NCI-H187 treated with DMSO at 0.1 percent for 48 hours (cell line): ENCODE measurements around the gene GSG1L.
"Not testable (repeated sequence)": the region's sequence is repeated elsewhere in the genome, so short reads cannot be mapped to it uniquely, and the experiment has no call there.

Experiments
- DNase-seq: peaks from one replicate; lab custom pipeline; 2025; lab: John Stamatoyannopoulos, UW

The GSG1L gene

GRCh38 chr16:27899736-27900135 lies 163.8 kb downstream of the GSG1L start:
- DNase-seq = no peak

GRCh38 chr16:27894386-27894785 lies 169.1 kb downstream of the GSG1L start:
- DNase-seq = no peak

GRCh38 chr16:27892879-27893278 lies 170.6 kb downstream of the GSG1L start:
- no peak for DNase-seq

- no peak for DNase-seq
These were observed 172.6 kb downstream of the GSG1L start for GRCh38 chr16:27890866-27891265.

DNA sequence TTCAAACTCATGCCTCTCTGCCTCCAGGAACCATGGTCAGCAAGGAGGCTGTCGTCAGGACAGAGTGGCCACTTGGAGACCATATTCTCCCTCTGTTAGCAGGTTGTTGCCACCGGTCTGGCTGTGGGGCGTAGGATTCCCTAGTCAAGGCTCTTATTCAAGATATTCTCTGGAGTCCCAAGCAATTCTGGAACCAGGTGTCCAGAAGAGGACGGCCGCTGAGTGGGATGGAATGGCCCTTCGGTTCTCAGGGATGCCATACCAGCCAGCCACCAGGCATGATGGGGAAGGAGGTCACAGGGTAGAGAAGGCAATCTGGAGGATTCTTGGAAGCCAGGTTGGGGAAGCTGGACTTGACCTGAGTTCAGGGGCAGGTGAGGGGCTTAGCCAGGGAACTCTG lies 173.5 kb downstream of the GSG1L start:
- DNase-seq = no peak

DNA sequence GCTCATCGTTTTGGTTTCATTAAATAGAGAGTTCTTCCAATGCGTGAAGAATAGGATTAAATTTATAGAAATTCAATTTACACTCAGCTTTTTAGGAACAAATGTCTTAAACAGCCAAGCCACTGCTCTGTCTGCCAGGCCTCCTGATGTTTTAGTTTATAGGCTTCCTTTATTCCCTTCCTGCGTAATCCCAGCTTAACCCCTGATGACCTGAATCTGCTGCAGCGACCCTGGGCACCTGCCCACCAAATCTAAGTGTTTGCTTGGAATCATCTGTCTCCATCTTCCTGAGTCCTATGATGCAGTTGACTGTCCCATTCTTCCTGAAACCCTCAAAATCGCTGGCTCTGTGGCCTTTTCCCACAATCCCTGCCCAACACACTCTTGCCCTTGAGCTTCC lies 179.9 kb downstream of the GSG1L start:
- no peak for DNase-seq

DNA sequence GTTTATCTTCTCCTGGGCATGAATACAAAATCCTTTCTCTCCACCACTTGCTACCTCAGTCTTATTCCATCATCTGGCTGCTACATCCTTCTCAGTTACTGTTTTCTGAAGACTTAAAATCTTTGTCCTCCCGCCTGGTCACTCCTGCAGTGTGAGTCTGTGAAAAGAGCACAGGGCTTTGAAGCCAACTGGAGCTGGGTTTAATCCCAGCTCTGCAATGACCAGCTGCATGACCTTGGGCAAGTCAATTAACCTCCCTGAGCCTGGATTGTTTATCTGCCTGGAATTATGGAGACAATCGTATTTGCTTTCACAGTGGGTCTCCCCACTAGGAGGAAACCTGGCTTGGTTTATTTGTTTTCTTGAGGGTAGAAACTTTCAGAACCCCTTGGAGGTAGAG lies 183.2 kb downstream of the GSG1L start:
- no peak for DNase-seq

DNA sequence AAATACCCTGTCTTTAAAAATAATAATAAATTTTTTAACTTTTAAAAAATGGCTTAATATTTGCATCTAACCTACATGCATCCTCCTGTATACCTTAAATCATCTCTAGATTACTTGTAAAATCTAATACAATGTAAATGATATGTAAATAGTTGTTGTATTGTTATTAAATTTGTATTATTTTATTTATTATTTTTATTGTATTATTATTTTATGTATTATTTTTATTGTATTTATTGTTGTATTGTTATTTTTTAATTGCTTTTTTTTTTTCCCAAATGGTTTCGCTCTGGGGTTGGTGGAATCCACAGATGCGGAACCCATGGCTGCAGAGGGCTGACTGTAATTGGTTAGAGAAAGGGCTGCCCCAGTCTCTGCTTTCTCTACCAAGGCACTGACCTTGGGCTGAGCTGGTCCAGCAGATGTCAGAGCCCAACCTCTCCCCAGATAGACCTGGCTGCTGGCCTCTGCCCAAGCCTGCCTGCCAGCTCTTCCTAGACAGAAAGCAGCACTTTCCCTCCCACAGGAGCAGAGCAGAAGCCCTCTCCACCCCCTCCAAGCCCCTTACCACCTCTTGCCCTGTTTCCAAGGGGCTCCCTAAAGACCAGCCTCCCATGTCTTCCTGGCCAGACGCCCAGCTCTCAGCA lies 183.8 kb downstream of the GSG1L start:
- no peak for DNase-seq

GRCh38 chr16:27872627-27873026 lies 190.9 kb downstream of the GSG1L start:
- DNase-seq = not testable (repeated sequence)

DNA sequence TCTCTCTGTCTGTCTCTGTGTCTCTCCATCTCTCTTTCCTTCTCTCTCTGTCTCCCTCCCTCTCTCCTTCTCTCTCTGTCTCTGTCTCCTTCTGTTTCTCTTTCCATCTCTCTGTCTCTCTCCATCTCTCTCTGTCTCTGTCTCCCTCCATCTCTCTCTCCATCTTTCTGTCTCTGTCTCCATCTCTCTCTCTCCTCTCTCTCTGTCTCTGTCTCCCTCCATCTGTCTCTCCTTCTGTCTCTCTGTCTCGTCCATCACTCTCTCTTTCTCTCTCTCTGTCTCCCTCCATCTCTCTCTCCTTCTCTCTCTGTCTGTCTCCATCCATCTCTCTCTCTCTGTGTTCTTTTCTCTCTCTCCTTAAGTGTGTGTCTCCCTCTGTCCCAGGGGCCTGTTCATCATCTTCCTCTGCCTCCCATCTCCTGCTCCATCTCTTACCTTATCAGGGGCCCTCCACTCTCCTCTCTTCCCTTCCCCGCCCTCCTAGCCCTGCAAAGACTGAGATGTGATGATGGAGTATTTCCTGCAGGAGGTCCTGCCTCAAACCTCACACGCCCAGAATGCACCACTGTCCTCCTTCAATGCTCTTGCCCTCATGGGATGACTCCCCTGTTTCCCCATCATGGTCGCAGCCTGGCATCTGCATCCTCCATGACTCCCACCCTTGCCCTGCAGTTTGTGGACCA lies 193.3 kb downstream of the GSG1L start:
- DNase-seq = no peak

DNA sequence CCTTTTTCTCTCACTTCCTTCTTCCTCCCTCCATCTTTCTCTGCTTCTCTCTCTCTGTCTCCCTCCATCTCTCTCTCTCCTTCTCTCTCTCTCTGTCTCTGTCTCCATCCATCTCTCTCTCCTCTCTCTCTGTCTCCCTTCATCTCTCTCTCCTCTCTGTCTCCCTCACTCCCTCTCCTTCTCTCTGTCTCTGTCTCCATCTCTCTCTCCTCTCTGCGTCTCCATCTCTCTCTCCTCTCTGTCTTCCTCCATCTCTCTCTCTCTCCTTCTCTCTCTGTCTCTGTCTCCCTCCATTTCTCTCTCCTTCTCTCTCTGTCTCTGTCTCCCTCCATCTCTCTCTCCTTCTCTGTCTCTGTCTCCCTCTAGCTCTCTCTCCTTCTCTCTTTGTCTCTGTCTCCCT lies 194.1 kb downstream of the GSG1L start:
- DNase-seq = no peak

DNA sequence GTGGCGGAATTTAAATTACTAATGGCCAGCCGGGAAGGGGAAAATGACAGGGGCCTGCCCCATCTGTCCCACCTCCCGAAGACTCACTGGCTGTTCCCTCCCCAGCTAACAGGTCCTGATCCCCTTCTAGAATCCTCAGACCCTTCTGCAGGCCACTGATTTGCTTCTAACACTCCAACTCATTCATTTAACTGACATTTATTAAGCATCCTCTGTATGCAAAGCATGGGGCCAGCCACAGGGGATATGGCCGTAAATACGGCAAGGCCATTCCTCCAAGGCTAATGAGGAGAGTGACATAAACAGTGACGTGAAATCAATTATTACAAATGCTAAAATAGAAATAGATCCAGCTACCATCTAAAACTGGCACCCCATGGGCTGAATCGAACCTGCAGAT lies 195.3 kb downstream of the GSG1L start:
- DNase-seq = no peak

DNA sequence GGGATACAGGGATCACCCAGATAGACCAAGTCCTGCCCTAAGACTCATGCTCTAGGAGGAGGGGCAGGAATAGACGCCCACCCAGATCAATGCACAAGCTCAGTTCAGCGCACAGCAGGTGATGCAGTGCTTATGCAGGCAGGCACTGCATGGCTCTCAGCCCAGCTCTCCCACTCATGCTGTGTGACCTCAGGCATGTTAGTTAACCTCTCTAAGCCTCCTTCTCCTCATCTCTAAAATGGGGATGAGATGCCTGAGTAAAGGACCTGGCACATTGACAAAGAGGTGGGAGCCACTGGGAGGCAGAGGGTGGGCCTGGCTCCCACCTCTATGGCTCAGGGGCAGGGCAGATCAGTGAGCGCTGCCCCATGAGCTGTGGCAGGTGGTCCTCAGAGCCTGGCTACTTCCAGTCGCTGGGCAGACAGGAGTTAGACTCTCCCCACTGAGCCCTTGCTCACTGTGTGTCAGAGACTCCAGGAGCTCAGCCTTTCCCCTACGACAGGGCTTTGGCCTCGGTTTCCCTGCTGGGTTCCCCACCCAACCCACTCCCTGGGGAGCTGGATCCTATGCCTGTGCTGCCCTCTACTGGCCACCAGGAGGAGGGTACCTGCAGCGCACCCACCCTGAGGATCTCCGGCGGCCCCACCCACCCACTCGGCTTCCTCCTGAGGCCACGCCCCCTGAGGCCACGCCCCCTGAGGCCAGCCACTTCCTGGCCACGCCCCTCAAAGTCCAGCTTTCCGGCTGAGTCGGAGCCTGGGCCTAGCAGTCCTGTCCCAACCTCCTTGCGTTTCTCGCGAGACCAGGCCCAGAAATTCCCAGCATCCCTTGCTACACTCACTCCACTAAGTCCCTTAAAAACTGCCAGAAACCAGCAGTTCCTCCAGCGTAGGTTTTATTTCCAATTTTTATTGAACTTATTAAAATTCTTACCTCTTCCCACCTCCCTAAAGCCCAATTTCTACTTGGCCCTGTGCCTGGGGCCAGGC lies 196.1 kb downstream of the GSG1L start:
- DNase-seq = no peak

GRCh38 chr16:27863377-27863776 lies 200.1 kb downstream of the GSG1L start:
- DNase-seq = no peak

DNA sequence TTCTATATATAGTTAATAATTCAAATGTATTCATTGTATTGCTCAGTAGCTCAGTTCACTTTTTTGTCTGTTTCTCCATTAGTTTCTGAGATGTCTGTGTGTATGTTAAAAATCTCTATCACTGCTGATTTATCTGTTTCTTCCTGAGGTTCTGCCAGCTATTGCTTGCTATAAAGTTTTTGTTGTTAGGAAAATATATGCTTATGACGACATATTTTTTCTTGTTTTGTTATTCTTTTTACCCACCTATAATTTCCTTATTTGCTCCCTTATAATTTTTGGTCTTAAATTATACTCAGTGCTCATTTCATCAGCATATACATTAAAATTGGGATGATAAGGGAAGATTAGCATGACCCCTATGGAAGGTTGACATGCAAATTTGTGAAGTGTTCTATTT lies 200.6 kb downstream of the GSG1L start:
- no peak for DNase-seq

- no peak for DNase-seq
These were observed 203.4 kb downstream of the GSG1L start for GRCh38 chr16:27860091-27860490.

GRCh38 chr16:27859020-27859419 lies 204.5 kb downstream of the GSG1L start:
- no peak for DNase-seq

- DNase-seq = no peak
These were observed 209.9 kb downstream of the GSG1L start for GRCh38 chr16:27853651-27854050.

GRCh38 chr16:27853101-27853500 lies 210.4 kb downstream of the GSG1L start:
- DNase-seq = no peak

- DNase-seq = no peak
These were observed 210.8 kb downstream of the GSG1L start for GRCh38 chr16:27852681-27853080.

DNA sequence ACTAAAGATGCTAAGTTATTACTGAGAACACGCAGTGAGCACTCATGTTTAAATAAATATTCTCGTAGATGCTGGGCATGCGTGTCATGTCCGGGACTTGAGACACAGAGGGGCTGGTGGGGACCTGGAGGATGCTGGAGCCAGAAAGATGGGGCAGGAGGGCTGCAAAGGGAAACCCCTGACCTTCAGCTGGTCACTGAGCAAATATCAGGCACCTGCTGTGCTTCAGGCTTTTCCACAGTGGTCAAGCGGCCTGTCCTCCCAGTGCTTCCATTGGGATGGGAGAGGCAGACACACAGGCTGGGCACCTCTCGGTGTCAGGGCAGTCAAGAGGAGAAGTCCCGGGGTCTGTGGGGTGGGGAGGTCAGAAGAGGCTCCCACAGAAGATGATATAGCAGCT lies 211.4 kb downstream of the GSG1L start:
- no peak for DNase-seq

DNA sequence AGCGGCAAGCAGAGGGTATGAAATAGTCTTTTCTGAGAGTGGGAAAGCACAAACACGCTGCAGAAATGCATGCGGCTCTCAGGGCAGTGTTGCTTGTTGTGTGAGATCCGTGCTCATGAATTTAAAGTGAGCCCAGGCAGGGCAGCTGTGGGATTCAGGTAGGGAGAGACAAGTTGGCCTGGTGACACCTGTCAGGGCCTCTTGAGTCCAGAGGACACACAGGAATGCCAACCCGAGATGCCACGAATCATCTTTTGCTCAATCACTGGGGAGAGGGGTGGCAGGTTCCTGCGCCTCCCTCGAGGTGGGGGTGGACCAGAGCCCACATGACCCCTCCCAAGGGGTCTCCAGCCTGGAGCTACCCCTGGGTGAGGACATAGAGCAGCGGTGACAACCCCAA lies 211.9 kb downstream of the GSG1L start:
- no peak for DNase-seq

DNA sequence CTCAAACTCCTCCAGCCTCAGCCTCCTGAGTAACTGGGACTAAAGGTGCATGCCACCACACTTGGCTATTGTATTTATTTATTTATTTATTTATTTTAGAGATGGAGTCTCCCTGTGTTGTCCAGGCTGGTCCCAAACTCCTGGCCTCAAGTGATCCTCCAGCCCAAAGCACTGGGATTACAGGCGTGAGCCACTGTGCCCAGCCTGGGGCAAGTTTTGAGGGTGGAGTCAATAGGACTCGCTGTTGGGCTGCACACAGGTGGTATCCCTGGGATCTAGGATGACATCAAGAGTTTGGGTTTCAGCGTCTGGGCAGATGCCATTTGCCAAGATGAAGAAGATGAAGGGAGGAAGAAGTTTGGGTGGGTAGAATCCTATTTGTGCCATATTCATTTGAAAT lies 213.9 kb downstream of the GSG1L start:
- no peak for DNase-seq
